ENCODE measurements around the gene MACROD2.
"Not testable (repeated sequence)": the region's sequence is repeated elsewhere in the genome, so short reads cannot be mapped to it uniquely, and the experiment has no call there.

The MACROD2 gene

DNA sequence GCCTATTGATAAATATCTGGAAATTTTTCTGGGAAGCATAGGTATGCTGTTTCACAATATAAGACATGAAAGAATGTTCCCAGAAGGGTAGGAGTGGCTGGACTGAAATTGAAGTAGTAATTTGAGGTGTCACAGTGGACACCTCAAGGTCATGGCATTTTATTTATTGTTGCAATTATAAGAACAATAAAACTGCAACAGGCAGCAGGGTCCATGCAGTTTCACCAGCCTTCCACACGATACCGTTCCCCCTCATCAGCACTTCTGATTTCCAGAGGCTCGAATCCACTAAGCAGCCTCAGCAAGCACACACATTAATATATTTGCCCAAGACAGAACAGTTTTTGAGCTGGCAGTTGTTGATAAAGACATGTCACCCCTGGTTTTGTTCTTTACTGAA lies 1540.5 kb downstream of the MACROD2 start:
- TF ChIP-seq, protein P1, sequence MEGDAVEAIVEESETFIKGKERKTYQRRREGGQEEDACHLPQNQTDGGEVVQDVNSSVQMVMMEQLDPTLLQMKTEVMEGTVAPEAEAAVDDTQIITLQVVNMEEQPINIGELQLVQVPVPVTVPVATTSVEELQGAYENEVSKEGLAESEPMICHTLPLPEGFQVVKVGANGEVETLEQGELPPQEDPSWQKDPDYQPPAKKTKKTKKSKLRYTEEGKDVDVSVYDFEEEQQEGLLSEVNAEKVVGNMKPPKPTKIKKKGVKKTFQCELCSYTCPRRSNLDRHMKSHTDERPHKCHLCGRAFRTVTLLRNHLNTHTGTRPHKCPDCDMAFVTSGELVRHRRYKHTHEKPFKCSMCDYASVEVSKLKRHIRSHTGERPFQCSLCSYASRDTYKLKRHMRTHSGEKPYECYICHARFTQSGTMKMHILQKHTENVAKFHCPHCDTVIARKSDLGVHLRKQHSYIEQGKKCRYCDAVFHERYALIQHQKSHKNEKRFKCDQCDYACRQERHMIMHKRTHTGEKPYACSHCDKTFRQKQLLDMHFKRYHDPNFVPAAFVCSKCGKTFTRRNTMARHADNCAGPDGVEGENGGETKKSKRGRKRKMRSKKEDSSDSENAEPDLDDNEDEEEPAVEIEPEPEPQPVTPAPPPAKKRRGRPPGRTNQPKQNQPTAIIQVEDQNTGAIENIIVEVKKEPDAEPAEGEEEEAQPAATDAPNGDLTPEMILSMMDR (IDR thresholded peaks at IDR 0.05), result no peak
- Histone ChIP-seq H3K27ac (no peak overlapping the region), H3K27me3 (no peaks in the 10 kb centered on the region), H3K36me3 (no peaks in the 10 kb centered on the region), H3K4me1 (ENCODE audit: control insufficient read depth in 1 of 2, insufficient read depth in 1 of 2, low read depth in 1 of 2, low read length in 1 of 2) (no peaks in the 10 kb centered on the region), H3K4me3 (ENCODE audit: low read depth in 1 of 2, low read length in 1 of 2) (no peak overlapping the region), H3K9me3 (no peaks in the 10 kb centered on the region)

DNA sequence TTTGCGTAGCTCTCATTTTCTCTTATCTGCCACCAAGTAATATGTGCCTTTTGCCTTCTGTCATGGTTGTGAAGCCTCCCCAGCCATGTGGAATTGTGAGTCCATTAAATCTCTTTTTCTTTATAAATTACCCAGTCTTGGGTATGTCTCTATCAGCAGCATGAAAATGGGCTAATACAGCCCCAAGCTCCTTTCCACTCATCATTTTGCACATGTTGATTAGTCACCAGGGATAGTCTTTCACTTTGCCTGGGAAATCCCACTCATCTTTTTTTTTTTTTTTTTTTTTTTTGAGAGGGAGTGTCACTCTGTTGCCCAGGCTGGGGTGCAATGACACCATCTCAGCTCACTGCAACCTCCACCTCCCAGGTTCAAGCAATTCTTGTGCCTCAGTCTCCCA lies 1541.9 kb downstream of the MACROD2 start:
- not testable (repeated sequence) for H3K36me3 ChIP-seq; H3K27ac ChIP-seq; H3K27me3 ChIP-seq; H3K9me3 ChIP-seq; H3K4me1 ChIP-seq (ENCODE audit: control insufficient read depth in 1 of 2, insufficient read depth in 1 of 2, low read depth in 1 of 2, low read length in 1 of 2); H3K4me3 ChIP-seq (ENCODE audit: low read depth in 1 of 2, low read length in 1 of 2)

DNA sequence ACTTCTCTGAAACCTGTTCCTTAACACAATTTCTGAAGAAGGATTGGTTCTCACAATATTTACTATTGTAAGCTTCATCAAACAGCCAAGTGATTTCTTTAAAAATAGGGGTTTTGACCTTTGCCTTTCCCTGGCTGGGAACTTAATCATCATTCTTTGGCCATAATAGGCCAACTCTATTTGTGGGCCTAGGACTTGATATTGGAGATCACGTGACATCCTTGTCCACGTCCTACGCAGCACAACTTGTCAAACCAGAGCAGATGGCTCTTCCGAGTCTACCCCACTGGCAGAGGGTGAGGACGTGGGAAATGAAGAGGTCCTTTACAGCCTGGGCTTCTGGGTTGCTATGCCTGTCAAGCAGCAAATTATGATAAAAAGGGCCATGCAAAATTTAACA lies 1547.3 kb downstream of the MACROD2 start:
- Histone ChIP-seq H3K27me3 (no peaks in the 10 kb centered on the region), H3K9me3 (no peaks in the 10 kb centered on the region), H3K4me3 (ENCODE audit: low read depth in 1 of 2, low read length in 1 of 2) (no peak overlapping the region), H3K27ac (no peak overlapping the region), H3K4me1 (ENCODE audit: control insufficient read depth in 1 of 2, insufficient read depth in 1 of 2, low read depth in 1 of 2, low read length in 1 of 2) (no peaks in the 10 kb centered on the region), H3K36me3 (no peaks in the 10 kb centered on the region)
- TF ChIP-seq, protein P1 (IDR thresholded peaks at IDR 0.05), result no peak

DNA sequence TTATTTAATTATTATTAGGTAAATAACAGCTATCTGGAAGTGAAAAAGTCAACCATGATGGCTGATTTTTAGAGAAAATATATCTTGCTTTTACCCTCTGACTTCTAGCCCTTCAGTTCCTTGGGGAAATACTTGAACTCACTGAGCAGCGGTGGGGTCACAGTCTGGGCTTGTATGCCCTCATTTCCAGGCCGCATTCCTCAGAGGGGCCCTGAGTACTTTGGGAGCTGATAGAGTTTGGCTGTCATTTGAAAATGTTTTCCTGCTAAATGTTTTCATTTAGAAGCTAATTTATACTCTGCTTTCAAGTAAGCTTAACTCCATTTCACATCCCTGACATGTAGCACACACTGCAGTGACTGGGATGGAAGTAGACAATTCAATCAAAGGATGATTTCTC lies 1549.4 kb downstream of the MACROD2 start:
- Histone ChIP-seq H3K9me3 (no peaks in the 10 kb centered on the region), H3K27me3 (no peaks in the 10 kb centered on the region), H3K36me3 (no peaks in the 10 kb centered on the region), H3K4me1 (ENCODE audit: control insufficient read depth in 1 of 2, insufficient read depth in 1 of 2, low read depth in 1 of 2, low read length in 1 of 2) (no peaks in the 10 kb centered on the region), H3K4me3 (ENCODE audit: low read depth in 1 of 2, low read length in 1 of 2) (no peak overlapping the region), H3K27ac (no peak overlapping the region)
- TF ChIP-seq, protein P1 (IDR thresholded peaks at IDR 0.05), result no peak

DNA sequence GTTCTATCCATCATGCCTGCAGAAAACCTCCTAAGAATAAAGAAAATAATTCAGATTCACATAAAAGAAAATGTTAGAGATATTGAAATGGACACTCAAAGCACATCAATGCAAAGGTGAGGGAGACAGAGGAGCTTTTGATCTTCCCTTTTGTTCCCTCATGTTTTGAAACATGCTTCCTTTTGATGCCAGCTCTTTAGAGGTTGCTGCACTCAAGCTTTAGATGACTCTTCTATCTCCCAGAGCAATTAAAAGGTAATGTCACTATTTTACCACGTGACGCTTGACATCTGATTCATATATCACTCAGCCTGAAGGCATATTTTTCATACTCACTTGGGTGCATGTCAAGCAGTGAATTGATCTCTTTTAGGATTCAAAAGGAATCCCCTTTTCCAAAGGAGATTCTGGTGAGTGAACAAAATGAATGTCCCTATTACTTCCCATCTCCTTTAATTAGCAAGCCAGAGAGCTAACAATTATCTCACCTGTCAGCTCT lies 1551.3 kb downstream of the MACROD2 start:
- Histone ChIP-seq H3K27ac (no peak overlapping the region), H3K9me3 (no peaks in the 10 kb centered on the region), H3K4me1 (ENCODE audit: control insufficient read depth in 1 of 2, insufficient read depth in 1 of 2, low read depth in 1 of 2, low read length in 1 of 2) (no peaks in the 10 kb centered on the region), H3K36me3 (no peaks in the 10 kb centered on the region), H3K4me3 (ENCODE audit: low read depth in 1 of 2, low read length in 1 of 2) (no peak overlapping the region), H3K27me3 (no peaks in the 10 kb centered on the region)
- TF ChIP-seq, protein P1 (IDR thresholded peaks at IDR 0.05), result no peak

DNA sequence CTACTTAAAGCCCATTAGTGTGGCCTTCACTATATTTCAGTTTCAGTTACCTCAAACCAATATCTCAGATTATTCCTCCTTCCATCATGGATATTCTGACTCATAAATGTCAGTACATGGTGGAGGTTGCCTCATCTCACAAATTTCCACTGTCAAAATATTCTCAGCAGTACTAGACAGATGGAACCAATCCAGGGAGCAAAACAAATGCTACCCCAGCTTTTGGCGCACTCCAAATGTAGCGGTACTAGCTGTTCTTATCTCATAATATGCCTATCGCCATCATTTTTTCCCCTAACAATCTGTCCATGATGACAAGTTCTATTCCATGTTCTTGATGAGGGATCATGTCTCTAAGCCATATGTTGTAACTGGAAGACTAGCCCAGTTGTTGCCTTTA lies 1551.8 kb downstream of the MACROD2 start:
- TF ChIP-seq, protein P1 (IDR thresholded peaks at IDR 0.05), result no peak

More for the DNA sequence above, 1551.8 kb downstream of the MACROD2 start:
- no peaks in the 10 kb centered on the region for H3K27me3 ChIP-seq
- H3K27ac ChIP-seq, result no peak overlapping the region
- H3K4me1 ChIP-seq (ENCODE audit: control insufficient read depth in 1 of 2, insufficient read depth in 1 of 2, low read depth in 1 of 2, low read length in 1 of 2), result no peaks in the 10 kb centered on the region
- no peaks in the 10 kb centered on the region for H3K9me3 ChIP-seq
- H3K36me3 ChIP-seq, result no peaks in the 10 kb centered on the region
- H3K4me3 ChIP-seq (ENCODE audit: low read depth in 1 of 2, low read length in 1 of 2), result no peak overlapping the region
